SJCRH30 (cell line): ENCODE results near the gene ADAMTS4. TPM values are rescaled to one million over a fixed set of nuclear protein-coding genes. Genes with fewer than 3 reads are reported as not detected.

Experiments
- DNase-seq, 2 experiments: peaks; one replicate each; pipeline ENCODE4 v3.0.0-alpha.2; 2015 to 2020
- H3K27ac ChIP-seq: fragments of 250-450 bp; sonication (Bioruptor Pico); 2 replicates; pipeline ENCODE4 v1.5.1; 2020; ENCODE audit warnings: mild to moderate bottlenecking, moderate library complexity
- H3K27me3 ChIP-seq: fragments of 250-450 bp; sonication (Bioruptor Pico); 2 replicates; pipeline ENCODE4 v1.5.1; 2020; ENCODE audit warnings: mild to moderate bottlenecking, moderate library complexity
- H3K36me3 ChIP-seq: fragments of 250-450 bp; sonication (Bioruptor Pico); 2 replicates; pipeline ENCODE4 v1.5.1; 2020; ENCODE audit warnings: mild to moderate bottlenecking, moderate library complexity
- H3K4me1 ChIP-seq: fragments of 250-450 bp; sonication (Bioruptor Pico); 2 replicates; pipeline ENCODE4 v1.5.1; 2020; ENCODE audit warnings: mild to moderate bottlenecking, moderate library complexity
- H3K4me3 ChIP-seq: fragments of 250-450 bp; sonication (Bioruptor Pico); 2 replicates; pipeline ENCODE4 v1.5.1; 2020; ENCODE audit warnings: mild to moderate bottlenecking, moderate library complexity
- H3K9me3 ChIP-seq: fragments of 250-450 bp; sonication (Bioruptor Pico); replicated peaks from 2 replicates; pipeline ENCODE4 v1.5.1; 2020; ENCODE audit warnings: mild to moderate bottlenecking, moderate library complexity
- total RNA-seq: library from RNA; depleted of rRNA; stranded (reverse); fragments of >200 nt; shearing (Covaris generic); gene quantifications from 2 replicates; pipeline ENCODE4 v1.2.3, GENCODE V29; 2014; rRNA removed

ADAMTS4 gene, protein sequence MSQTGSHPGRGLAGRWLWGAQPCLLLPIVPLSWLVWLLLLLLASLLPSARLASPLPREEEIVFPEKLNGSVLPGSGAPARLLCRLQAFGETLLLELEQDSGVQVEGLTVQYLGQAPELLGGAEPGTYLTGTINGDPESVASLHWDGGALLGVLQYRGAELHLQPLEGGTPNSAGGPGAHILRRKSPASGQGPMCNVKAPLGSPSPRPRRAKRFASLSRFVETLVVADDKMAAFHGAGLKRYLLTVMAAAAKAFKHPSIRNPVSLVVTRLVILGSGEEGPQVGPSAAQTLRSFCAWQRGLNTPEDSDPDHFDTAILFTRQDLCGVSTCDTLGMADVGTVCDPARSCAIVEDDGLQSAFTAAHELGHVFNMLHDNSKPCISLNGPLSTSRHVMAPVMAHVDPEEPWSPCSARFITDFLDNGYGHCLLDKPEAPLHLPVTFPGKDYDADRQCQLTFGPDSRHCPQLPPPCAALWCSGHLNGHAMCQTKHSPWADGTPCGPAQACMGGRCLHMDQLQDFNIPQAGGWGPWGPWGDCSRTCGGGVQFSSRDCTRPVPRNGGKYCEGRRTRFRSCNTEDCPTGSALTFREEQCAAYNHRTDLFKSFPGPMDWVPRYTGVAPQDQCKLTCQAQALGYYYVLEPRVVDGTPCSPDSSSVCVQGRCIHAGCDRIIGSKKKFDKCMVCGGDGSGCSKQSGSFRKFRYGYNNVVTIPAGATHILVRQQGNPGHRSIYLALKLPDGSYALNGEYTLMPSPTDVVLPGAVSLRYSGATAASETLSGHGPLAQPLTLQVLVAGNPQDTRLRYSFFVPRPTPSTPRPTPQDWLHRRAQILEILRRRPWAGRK
- total RNA-seq: 9.6 and 11.0 TPM in 2 replicates

DNA sequence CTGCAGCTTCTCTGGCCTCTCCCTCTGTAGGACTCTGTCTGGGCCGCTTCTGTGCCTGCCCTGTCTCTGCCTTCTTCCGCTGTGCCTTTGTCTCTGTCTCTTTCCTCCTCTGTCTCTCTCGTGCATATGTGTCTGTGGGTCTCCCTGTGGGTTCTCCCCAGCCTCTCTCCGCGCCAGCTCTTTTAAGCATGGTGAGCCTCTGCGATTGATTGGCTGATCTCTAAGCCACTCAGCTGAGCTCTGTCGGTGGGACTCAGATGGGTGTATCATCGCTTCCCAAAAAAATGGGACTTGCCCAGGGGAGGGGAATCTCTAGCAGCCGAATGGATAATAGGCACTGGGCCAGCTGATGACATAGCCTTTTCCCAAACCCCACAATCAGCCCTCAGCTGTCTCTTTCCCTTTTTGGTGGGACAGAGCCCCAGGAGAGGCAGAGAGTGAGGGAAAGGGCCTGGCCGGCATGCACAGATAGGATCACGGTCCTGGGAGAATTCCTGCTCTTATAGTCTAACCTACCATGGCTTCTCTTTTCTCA is at the start of gene ADAMTS4:
Gene ADAMTS4, minus strand, starts transcription at position 158 of the 535 bp plus-strand sequence. CDS start 427 bp downstream, outside the sequence.
- peak; percentile 97 to 98 for DNase-seq
- Histone ChIP-seq H3K4me1 (peaks cover 26% of the 10 kb centered on the region), H3K27me3 (no peaks in the 10 kb centered on the region), H3K27ac (peak within 1 kb of the TSS; percentile 93), H3K9me3 (no peaks in the 10 kb centered on the region), H3K36me3 (peaks cover 8% of the 10 kb centered on the region), H3K4me3 (peak within 1 kb of the TSS; percentile 57)

DNA sequence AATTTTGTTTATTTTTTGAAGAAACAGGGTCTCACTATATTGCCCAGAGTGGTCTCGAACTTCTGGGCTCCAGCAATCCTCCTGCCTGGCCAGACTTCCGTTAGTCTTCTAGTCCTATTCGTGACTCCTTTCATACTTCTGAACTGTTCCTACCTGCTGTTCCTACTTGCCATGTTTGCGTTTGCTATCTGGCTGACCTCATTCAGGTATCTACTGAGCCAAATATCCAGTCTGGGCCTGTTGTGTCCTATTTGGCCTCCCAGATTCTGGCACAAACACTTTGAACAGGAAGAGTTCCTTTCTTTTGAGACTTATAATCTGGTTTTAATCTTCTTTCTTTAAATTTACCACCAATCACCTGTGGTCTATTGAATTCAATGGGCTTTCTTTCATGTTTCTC is 46.0 kb upstream of the ADAMTS4 start:
- no peaks in the 10 kb centered on the region for H3K36me3 ChIP-seq
- no peaks in the 10 kb centered on the region for H3K9me3 ChIP-seq
- no peaks in the 10 kb centered on the region for H3K4me1 ChIP-seq
- H3K4me3 ChIP-seq: no peak overlapping the region
- DNase-seq: no peak
- no peaks in the 10 kb centered on the region for H3K27me3 ChIP-seq
- no peak overlapping the region for H3K27ac ChIP-seq

DNA sequence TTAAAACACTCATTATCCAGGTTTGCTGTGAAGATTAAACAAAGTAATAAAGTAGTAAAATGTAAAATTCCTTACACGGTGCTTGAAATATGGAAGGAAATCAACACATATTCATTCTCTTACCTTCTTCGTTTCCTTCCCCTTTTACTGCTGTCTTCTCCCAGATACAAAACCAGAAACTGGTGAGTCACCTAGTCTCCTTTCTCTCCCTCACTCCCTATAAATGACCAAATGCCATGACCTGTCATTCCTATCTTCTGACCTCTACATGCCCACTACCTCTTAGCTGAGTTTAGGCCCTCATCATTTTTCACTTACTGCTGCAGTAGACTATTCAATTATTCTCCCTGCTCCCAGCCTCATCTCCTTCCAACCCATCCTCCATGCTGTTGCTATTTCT is 43.5 kb upstream of the ADAMTS4 start:
- Histone ChIP-seq H3K9me3 (no peaks in the 10 kb centered on the region), H3K4me3 (no peak overlapping the region), H3K4me1 (no peaks in the 10 kb centered on the region), H3K27ac (no peak overlapping the region), H3K36me3 (no peaks in the 10 kb centered on the region), H3K27me3 (no peaks in the 10 kb centered on the region)
- DNase-seq: no peak

DNA sequence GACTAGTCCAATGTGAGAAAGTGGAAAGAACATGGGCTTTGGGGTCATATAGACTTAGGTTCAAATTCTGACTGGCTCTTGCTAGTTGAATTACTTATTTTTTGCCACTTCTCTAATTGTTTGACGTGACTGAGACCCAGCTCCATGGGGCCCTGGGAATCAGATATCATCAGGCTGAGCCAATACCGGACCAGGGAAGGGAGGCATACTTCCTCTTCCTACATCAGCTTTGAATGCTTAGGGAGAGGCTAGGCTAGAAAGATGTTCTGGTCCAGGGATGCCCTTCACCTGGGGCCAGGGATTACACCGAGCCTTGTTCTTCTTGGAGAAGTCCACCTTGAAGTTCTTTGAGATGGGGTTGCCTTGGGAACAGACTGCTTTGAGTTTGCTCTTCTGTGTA is 42.8 kb upstream of the ADAMTS4 start:
- H3K4me3 ChIP-seq: no peak overlapping the region
- H3K36me3 ChIP-seq: no peaks in the 10 kb centered on the region
- no peak for DNase-seq
- no peak overlapping the region for H3K27ac ChIP-seq
- H3K27me3 ChIP-seq: no peaks in the 10 kb centered on the region
- H3K9me3 ChIP-seq: no peaks in the 10 kb centered on the region
- H3K4me1 ChIP-seq: no peaks in the 10 kb centered on the region

DNA sequence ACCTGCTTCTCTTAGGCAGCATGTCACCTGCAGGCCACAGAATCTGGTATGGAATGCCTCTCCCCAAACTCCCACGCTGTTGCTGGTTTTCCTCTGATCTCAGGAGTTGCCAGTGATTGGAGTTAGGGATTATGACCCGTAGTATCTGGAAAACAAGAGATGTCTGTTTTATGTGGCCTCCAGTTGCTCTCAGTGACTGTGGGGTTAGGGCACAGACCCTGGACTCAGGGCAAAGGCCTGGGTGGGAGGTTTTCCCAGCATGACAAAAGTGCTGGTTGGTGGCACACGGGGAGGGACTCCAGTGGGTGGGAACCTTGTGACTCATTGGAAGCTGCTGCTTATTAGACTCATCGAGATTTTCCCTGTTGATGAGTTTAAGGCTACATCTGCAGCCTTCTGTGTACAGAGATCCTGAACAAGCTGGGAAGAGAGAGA is 39.2 kb upstream of the ADAMTS4 start, which contains the start of gene NR1I3:
Gene NR1I3, minus strand, starts transcription at position 165 of the 435 bp plus-strand sequence. CDS start 1,638 bp downstream, outside the sequence.
- no peaks in the 10 kb centered on the region for H3K27me3 ChIP-seq
- no peak within 1 kb of the TSS for H3K27ac ChIP-seq
- no peak for DNase-seq
- H3K4me3 ChIP-seq: no peak within 1 kb of the TSS
- H3K9me3 ChIP-seq: no peaks in the 10 kb centered on the region
- no peaks in the 10 kb centered on the region for H3K36me3 ChIP-seq
- H3K4me1 ChIP-seq: no peaks in the 10 kb centered on the region

DNA sequence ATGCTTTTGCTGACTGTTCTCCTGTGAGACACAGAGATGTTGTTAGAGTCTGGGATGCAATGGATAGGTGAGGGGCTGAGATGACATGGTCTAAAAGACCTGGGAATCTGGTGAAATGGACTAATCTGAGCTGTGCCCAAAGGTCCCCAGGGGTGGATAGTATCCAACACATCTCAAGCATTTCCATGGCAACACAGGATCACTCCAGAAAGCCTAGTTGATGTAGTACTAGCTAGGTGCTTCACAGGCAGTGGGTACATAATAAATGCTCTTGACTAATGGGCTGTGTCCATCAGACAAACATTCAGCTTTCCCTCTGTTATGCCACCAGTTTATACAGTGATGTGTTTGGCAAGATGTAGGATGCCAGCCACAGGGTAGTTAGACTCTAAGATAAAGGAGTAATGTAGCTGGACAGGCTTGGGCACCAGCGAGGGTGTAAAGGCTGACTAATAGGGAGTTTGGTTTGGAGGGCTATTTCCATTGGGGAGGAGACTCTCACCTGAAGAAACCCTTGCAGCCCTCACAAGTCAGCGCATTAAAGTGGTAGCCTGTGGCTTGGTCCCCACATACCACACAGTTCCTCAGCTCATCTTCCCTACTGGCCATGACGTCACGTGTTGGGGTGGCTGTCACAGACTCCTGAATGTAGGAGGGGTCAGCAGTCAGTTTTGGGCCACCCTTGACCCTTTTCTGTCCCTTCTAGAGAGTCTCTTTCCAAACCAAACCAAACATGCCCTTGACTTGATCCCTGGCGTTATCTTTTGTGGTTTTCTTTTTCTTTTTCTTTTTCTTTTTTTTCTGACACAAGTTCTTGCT is 37.3 kb upstream of the ADAMTS4 start:
- Histone ChIP-seq H3K9me3 (no peaks in the 10 kb centered on the region), H3K27ac (no peak overlapping the region), H3K27me3 (no peaks in the 10 kb centered on the region), H3K36me3 (no peaks in the 10 kb centered on the region), H3K4me1 (no peaks in the 10 kb centered on the region), H3K4me3 (no peak overlapping the region)
- DNase-seq: no peak

DNA sequence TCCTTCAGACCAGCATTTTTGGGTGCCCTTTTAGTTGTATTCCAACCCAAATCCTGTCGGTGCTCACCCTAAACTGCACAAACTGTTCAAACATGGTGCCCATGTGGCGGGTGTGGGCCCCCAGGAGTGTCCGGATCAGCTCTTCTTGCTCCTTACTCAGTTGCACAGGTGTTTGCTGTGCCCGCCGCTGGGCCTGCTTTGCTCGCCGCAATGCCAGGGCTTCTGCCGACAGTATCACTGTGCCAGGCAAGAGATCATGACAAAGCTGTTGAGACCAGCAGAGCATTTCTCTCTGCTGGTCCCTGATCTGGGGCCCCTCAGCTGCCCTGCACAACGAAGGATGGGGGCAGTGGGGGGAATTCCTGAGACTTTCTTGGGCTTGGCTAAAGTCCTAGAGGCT is 34.2 kb upstream of the ADAMTS4 start:
- no peaks in the 10 kb centered on the region for H3K27me3 ChIP-seq
- no peaks in the 10 kb centered on the region for H3K36me3 ChIP-seq
- no peak overlapping the region for H3K27ac ChIP-seq
- DNase-seq: no peak
- H3K9me3 ChIP-seq: no peaks in the 10 kb centered on the region
- H3K4me3 ChIP-seq: no peak overlapping the region
- H3K4me1 ChIP-seq: no peaks in the 10 kb centered on the region

DNA sequence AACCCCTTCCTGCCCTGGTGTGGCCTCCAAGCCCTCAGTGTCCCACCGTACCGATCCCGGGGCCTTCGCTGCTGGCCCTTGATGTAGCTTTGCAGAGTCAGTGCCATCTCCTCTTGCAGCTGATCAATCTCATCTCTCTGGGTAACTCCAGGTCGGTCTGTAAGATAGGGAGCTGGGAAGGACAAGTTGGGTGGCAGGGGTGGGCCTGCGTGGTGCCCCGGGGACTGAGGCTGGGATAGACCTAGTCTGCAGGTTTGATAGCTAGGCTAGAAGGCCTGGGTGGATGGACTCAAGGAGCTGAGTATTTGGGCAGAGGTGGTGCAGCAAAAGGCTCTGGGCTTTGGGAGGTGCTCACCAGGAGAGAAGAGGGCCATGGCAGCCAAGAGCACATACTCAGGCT is 31.9 kb upstream of the ADAMTS4 start:
- Histone ChIP-seq H3K4me3 (no peak overlapping the region), H3K27me3 (no peaks in the 10 kb centered on the region), H3K27ac (no peak overlapping the region), H3K9me3 (no peaks in the 10 kb centered on the region), H3K4me1 (peaks cover 2% of the 10 kb centered on the region), H3K36me3 (no peaks in the 10 kb centered on the region)
- no peak for DNase-seq

DNA sequence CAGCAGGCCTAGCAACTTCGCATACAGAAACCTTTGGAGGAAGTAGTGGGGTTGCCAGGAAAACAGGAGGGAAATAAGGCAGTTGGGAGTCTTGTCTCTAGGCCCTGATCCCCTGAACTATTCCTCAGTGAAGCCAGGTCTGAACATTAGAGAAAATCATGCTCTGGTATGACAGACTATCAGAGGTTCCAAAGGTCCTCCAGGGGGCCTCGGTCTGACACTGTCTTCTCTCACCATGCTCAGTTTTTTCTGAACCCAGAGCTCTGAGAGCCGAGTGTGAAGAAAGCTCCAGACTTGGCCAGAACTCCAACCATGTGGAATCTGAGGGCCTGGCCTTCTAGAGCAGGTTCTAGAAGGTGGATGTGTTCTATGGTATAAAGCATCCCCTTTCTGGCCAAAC is 31.0 kb upstream of the ADAMTS4 start:
- Histone ChIP-seq H3K9me3 (no peaks in the 10 kb centered on the region), H3K27me3 (no peaks in the 10 kb centered on the region), H3K27ac (no peak overlapping the region), H3K4me1 (peaks cover 7% of the 10 kb centered on the region), H3K4me3 (no peak overlapping the region), H3K36me3 (no peaks in the 10 kb centered on the region)
- DNase-seq: no peak

DNA sequence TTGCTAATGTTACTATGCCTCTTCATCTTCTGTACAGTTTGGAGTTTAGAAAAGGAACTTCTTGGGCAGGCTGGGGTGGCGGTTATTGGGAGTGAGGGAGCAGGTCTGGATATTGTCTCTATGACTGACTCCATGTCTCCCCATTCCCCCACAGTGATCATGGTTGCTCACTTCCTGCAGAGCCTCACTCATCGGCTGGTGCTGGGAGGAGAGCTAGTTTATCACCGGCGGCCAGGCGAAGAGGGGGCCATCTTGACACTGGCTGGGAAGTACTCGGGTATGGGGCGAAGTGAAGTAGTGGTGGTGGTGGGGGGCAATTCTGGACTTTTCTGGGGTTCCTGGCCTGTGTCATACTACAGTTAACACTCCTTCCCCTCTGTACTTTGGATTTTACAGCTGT is 29.2 kb upstream of the ADAMTS4 start:
- H3K4me1 ChIP-seq: peaks cover 8% of the 10 kb centered on the region
- no peak overlapping the region for H3K4me3 ChIP-seq
- no peak for DNase-seq
- H3K36me3 ChIP-seq: no peaks in the 10 kb centered on the region
- H3K27ac ChIP-seq: no peak overlapping the region
- H3K9me3 ChIP-seq: no peaks in the 10 kb centered on the region
- no peaks in the 10 kb centered on the region for H3K27me3 ChIP-seq

DNA sequence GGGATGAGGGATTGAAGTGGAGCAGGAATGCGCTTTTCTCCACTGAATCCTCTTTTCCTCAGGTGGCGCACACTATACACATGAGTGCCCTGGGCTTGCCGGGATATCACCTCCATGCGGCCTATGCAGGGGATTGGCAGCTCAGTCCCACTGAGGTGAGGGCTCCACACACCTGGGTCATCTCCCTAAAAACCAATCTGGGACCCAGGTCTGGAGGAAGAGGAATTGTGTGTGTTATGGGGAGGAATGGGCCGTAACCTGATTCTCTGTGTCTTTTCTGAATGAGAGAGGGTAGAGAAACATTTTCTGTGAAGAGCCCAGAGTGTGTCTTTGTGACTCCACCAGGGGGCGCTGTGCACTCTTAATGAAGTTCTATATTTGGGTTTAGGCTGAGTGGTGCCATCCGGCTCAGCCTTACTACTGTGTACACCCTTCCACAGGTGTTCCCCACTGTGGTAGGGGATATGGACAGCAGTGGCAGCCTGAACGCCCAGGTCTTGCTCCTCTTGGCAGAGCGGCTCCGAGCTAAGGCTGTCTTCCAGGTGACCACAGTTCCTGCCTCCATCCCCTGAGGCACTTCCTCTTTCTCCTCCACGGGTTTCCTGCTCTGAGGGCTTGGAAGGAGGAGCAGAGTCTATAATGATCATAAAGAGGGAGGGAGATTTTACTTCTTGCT is 28.5 kb upstream of the ADAMTS4 start:
- Histone ChIP-seq H3K9me3 (no peaks in the 10 kb centered on the region), H3K4me3 (peak overlapping the region; percentile 80), H3K36me3 (no peaks in the 10 kb centered on the region), H3K27me3 (no peaks in the 10 kb centered on the region), H3K27ac (no peak overlapping the region), H3K4me1 (peaks cover 8% of the 10 kb centered on the region)
- DNase-seq: peak; percentile 73 to 85

DNA sequence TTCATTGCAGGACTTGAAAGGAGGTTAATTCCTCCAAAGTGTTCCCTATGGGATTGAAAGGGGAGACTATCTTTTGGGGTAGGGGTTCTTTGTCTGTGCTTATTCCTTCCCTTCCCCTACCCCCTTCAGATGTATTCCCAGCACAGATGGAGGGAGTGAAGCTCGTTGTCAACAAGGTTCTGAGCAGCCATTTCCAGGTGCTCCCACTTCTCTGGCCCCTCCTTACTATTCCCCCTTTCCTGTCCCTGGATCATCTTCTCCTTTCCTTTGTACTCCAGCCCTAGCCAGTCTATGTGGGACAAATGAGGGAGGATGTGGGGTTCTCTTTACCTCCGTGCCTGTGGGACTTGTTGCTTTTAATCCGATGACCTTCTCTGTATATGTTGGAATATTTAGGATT is 27.9 kb upstream of the ADAMTS4 start:
- H3K27me3 ChIP-seq: no peaks in the 10 kb centered on the region
- H3K27ac ChIP-seq: no peak overlapping the region
- DNase-seq: no peak
- no peaks in the 10 kb centered on the region for H3K36me3 ChIP-seq
- no peaks in the 10 kb centered on the region for H3K9me3 ChIP-seq
- peaks cover 8% of the 10 kb centered on the region for H3K4me1 ChIP-seq
- H3K4me3 ChIP-seq: peak overlapping the region; percentile 80

DNA sequence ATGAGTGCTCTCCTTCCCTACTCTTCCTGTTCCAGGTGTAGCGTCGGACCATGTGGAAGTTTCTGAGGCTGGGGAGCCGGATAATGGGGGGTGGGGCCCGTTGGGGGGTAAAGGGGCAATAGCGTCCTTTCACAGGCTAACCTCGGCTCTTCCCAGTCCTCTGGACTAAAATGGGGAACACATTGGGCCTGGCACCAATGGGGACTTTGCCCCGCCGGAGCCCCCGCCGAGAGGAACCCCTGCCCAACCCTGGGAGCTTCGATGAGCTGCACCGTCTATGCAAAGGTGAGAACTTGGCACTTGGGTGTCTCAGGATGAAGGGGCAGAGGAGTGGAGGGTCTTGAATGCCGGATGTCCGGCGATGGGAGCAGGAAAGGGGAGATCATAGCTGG is 27.5 kb upstream of the ADAMTS4 start:
- peak in 1 of 2 experiments; percentile 16 for DNase-seq
- Histone ChIP-seq H3K27me3 (no peaks in the 10 kb centered on the region), H3K9me3 (no peaks in the 10 kb centered on the region), H3K36me3 (no peaks in the 10 kb centered on the region), H3K27ac (peak overlapping the region; percentile 59), H3K4me3 (peak overlapping the region; percentile 80), H3K4me1 (peaks cover 8% of the 10 kb centered on the region)
